ENCODE measurements around the gene PTGIS.

The PTGIS gene

DNA sequence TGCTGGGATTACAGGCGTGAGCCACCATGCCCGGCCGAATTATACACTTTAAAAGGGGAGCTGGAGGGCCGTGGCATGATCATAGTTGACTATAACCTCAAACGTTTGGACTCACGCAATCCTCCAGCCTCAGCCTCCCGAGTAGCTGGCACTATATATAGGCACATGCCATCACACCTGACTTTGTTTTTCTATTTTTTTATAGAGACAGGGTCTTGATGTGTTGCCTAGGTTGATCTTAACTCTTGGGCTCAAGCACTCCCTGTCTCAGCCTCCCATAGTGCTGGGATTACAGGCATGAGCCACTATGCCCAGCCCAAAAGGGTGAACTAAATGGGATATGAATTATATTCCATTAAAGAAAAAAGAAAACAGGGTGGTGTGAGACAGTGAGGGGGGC lies 7.8 kb downstream of the PTGIS start:
- DNase-seq (ENCODE audit: low read depth in 3 of 3), result no peak

DNA sequence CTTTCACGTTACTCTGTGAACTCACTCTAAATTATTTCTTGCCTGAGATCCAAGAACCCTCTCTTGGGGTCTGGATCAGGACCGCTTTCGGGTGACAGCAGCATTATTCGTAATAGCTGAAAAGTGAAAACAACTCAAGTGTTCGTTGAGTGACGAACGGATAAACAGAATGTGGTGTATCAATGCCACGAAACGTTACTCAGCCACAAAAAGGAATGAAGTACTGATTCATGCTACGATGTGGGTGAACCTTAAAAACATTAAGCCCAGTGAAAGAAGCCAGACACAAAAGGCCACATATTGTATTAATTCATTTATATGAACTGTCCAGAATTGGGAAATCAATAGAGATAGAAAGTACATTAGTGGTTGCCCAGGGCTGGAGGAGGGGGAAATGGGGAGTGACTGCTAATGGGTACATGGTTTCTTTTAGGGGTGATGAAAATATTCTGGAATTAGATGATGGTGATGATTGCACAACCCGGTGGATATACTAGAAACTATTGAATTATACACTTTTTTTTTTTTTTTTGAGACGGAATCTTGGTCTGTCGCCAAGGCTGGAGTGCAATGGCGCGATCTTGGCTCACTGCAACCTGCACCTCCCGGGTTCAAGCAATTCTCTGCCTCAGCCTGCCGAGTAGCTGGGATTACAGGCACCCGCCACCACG lies 8.4 kb downstream of the PTGIS start:
- DNase-seq (ENCODE audit: low read depth in 3 of 3), result no peak

DNA sequence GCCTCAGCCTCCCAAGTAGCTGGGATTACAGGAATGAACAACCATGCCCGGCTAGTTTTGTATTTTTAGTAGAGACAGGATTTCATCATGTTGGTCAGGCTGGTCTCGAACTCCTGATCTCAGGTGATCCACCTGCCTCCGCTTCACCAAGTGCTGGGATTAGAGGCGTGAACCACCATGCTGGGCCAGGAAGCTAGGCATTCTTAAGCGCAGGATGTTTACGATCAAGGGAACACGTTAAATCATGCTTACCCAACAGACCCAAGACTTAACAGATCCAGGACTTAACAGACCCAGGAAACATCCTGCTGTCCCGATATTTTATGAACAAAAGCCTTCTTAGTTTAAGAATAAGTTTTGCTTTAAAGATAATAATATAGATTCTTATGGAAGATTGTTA lies 9.1 kb downstream of the PTGIS start:
- no peak for DNase-seq (ENCODE audit: low read depth in 3 of 3)

- no peak for DNase-seq (ENCODE audit: low read depth in 3 of 3)
Observed at GRCh38 chr20:49557449-49557848, 10.5 kb downstream of the PTGIS start.

DNA sequence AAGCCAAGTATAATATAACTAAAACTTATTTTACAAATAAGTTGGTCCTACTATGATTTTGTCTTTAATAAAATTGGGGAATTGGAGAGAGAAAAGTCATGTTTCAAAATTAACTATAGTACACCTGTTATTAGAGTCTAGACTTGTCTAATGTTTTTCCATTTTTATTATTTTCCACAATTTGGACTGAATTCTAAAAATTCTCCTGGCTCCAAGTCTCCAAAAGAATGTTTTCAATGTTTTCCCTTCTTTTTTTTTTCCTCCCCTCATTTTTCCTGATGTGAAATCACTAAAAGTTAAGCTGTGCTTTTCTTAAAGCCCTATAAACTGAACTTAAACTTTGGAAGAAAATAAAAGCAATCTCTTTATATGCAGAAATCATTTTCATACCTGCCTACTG lies 11.3 kb downstream of the PTGIS start:
- DNase-seq (ENCODE audit: low read depth in 3 of 3), result no peak

- no peak for DNase-seq (ENCODE audit: low read depth in 3 of 3)
Observed at GRCh38 chr20:49549801-49550551, 18.0 kb downstream of the PTGIS start.

GRCh38 chr20:49548371-49548947 lies 19.5 kb downstream of the PTGIS start:
- DNase-seq (ENCODE audit: low read depth in 3 of 3), result no peak

DNA sequence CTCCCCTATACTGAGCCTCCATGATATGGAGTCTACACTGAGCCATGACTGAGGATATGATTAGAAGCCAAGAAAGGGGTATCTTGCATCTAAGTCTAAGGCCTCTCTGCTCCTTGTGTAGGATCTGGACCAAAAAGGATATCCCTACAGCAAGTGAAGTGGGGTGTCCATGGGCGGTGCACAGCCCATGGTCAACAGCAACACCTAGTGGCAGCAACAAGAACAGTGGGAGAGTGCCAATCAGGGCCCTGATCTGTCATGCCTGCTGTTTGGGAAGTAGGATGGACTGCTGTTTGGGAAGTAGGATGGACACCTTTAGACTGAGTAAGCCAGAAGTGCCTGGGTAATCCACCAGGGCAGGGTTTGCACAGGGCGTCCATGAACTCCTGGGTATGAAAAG lies 22.4 kb downstream of the PTGIS start:
- no peak for DNase-seq (ENCODE audit: low read depth in 3 of 3)

GRCh38 chr20:49544535-49544934 lies 23.4 kb downstream of the PTGIS start:
- no peak for DNase-seq (ENCODE audit: low read depth in 3 of 3)

DNA sequence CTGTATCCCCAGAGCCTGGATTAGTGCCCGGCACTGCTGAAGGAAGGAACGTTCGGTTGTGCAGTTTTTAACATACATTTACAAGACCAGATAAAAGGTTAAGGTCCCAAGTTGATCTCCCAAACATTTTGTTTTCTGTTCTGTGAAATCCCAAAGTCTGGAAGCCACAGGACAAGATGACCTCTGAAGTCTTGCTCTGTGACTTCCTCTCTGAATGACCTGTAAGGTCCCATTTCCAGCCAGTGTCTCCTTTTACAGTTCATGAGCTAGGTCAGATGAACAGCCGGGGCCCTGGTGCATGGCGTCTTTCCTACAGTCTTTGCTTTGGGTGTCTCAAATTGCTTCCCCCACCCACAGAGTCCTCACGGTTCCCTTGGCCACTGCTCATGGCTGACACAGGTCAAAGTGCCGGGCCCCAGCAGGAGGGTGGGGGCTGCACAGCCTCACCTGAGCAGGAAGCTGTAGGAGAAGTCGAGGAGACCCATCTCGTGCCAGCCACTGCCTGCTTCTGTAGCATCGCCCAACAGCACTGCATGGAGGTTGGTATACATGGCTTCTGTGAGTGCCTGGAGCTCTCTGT lies 24.0 kb downstream of the PTGIS start:
- no peak for DNase-seq (ENCODE audit: low read depth in 3 of 3)

- DNase-seq (ENCODE audit: low read depth in 3 of 3), result no peak
Observed at GRCh38 chr20:49543071-49543857, 24.7 kb downstream of the PTGIS start.

- DNase-seq (ENCODE audit: low read depth in 3 of 3), result no peak
Observed at GRCh38 chr20:49542514-49542991, 25.4 kb downstream of the PTGIS start.

- DNase-seq (ENCODE audit: low read depth in 3 of 3), result peak; percentile 34 to 74 (median 38)
Observed at GRCh38 chr20:49541733-49542513, 26.0 kb downstream of the PTGIS start.

DNA sequence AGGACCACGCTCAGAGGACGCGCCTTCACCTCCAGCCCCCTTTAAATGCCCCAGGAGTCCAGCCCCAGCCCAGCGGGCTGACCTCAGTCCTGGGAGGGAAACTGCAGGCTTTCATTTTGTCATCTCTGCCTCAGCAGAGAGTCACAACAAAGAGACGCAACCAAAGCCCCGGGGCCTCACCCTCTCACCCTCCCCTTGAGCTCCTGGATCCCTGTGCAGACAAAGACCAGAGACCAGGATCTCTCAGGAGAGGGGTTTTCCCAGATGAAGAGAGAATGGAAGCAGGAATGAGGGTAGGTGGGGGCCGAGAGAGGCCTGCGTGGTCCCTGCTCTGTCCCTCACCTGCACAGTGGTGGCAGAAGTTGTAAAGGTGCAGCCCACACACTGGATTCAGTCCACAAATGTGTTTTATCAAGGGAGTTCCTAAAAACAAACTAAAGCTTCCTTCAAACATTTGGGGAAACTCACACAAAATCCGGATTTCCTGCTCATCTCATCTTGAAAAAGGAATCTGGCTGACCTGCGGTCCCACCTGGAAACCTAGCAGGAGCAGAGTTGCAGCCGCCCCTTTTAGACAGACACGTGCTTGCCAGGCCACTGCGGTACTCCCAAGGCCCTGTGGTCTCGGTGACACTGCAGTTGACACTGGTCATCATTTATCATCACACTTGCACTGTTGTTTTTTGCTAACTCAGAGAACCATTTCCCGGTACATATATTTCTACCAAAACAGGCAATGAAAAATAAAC lies 27.1 kb downstream of the PTGIS start:
- DNase-seq (ENCODE audit: low read depth in 3 of 3), result no peak

DNA sequence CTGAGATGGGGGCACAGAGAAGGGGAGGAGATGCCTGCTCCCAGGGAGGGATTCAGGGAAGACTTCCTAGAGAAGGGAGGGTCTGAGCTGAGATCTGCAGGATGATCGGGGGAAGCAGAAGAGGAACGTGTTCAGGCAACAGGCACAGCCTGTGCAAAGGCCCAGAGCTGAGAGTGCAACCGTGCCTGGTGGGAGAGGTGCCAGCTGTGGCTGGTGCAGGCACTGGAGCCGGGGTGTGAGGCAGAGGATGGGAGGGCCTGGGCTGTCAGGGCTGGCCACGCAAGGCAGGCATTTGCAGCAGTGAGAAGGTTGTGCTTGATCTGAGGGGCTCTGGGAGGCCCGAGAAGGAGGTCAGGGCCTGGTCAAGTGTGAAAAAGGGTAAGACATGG lies 27.7 kb downstream of the PTGIS start:
- DNase-seq (ENCODE audit: low read depth in 3 of 3), result no peak

- no peak for DNase-seq (ENCODE audit: low read depth in 3 of 3)
Observed at GRCh38 chr20:49539481-49540231, 28.3 kb downstream of the PTGIS start.

DNA sequence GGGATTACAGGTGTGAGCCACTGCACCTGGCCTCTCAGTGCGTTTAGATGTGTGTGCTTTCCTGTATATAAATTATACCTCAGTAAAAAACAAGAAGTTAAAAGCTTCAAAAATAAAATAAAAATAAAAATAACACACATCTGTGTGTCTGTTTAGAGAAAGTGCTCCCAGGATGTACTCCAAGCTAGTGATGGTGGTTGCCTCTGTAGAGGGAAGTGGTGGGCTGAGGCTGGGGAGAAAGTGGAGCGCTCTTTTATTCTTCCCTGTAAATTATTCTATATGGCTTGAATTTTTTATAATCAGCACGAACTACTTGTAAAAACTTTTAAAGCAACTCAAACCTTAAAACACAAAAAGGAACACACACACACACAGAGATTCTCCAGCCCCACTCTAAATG lies 29.0 kb downstream of the PTGIS start:
- no peak for DNase-seq (ENCODE audit: low read depth in 3 of 3)

- DNase-seq (ENCODE audit: low read depth in 3 of 3), result peak; percentile 33 to 49 (median 48)
Observed at GRCh38 chr20:49534255-49534712, 33.7 kb downstream of the PTGIS start.

- DNase-seq (ENCODE audit: low read depth in 3 of 3), result no peak
Observed at GRCh38 chr20:49532285-49532946, 35.5 kb downstream of the PTGIS start.
